ENCODE data around the gene HMGA1. TPM values are rescaled to one million over a fixed set of nuclear protein-coding genes. Genes with fewer than 3 reads are reported as not detected.

Gene HMGA1
- total RNA-seq, 4 donors from 2014 or later = 118 to 309 (median 193) TPM

DNA sequence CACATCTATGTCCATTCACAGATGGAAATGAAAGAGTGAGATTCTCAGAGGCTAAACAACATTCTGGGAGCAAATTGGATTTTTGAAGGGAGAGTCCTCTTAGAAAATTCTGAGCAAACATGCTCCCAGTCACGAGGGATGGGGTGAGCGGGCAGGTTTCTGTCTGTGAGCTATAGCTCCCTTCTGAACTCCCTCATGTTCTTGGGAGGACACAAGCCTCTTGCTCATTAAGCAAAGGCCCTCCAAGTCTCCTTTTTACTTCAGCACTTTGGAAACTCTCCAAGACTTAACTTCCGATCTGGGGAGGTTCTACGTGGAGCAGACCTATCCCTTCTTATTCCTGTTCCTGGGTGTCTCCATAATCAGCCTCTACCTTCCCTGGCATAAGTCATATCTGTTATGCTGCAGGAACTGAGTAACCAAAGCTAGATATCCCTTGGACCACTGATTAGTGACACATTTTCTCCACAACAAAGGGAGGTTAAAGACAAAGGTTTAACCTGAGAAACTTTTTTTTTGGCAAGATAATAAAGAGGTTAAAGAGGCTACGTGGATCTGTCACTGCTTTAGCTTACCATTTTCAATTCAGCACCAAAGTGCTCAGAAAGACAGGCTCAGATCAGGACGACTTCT is 45.1 kb downstream of the HMGA1 start:
- peaks cover 0 to 51% (median 0%) of the 10 kb centered on the region in 3 donors for H3K36me3 ChIP-seq
- TF ChIP-seq, protein P1, sequence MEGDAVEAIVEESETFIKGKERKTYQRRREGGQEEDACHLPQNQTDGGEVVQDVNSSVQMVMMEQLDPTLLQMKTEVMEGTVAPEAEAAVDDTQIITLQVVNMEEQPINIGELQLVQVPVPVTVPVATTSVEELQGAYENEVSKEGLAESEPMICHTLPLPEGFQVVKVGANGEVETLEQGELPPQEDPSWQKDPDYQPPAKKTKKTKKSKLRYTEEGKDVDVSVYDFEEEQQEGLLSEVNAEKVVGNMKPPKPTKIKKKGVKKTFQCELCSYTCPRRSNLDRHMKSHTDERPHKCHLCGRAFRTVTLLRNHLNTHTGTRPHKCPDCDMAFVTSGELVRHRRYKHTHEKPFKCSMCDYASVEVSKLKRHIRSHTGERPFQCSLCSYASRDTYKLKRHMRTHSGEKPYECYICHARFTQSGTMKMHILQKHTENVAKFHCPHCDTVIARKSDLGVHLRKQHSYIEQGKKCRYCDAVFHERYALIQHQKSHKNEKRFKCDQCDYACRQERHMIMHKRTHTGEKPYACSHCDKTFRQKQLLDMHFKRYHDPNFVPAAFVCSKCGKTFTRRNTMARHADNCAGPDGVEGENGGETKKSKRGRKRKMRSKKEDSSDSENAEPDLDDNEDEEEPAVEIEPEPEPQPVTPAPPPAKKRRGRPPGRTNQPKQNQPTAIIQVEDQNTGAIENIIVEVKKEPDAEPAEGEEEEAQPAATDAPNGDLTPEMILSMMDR (IDR thresholded peaks at IDR 0.05) = no peak
- TF ChIP-seq POLR2A (IDR thresholded peaks at IDR 0.05) = no peak
- no peaks in the 10 kb centered on the region for H3K27me3 ChIP-seq
- DNase-seq = no peak
- WGBS, 2 donors = 58 to 78% methylated on average over 5 to 6 of the region's 6 CpGs
- H3K9me3 ChIP-seq = no peaks in the 10 kb centered on the region
- intact Hi-C loops (cut with DNase I) = no loop called here
- no peak overlapping the region for H3K27ac ChIP-seq
- no peak overlapping the region for H3K4me3 ChIP-seq
- peaks cover 0 to 21% (median 0%) of the 10 kb centered on the region in 3 donors for H3K4me1 ChIP-seq

DNA sequence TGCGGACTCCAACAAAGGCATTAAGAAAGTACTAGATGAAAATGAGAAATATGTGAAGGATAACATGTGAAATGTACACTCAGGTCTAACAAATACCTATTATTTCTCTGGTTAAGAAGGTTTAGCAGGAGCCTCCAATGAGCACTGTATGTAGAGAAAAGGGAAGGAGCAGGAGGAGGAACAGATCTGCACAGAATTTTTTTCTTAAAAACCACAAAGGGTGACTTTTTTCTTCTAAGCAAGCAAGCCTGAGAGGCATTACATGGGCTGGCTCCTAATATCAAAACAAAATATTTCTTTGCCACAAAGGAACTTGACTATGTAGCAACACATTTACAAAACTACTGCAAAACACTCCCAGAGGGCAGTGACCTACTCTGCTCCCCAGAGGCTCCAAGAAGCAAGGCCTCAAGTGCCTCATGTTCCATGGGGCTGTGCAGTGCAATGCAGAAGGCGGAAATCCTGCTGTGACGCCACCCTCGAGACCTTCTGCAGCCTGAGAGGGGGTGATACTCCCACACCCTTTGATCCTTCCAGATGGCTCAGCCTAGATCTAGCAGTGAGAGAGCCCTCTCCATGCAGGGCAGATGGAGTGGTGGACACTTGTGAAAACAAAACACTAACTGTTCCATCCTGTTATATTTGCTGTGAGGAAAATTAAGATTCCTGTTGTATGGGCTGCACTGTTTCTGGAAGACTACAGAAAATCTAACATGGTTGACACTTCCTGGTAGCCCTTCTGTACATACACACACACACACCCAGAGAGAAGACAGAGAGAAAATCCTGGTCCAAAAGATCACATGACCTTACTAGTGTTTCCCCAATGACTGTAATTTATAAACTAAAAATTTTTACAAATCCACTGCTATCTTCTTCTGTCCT is 48.1 kb downstream of the HMGA1 start:
- TF ChIP-seq, protein P1 (IDR thresholded peaks at IDR 0.05) = no peak
- no peak for TF ChIP-seq POLR2A (IDR thresholded peaks at IDR 0.05)
- intact Hi-C loops (cut with DNase I) = no loop called here
- peaks cover 0 to 39% (median 0%) of the 10 kb centered on the region in 3 donors for H3K4me1 ChIP-seq
- no peak for DNase-seq
- no peaks in the 10 kb centered on the region for H3K27me3 ChIP-seq
- peak overlapping the region in 2 of 4 donors; percentile 24 to 54 for H3K27ac ChIP-seq
- no peak overlapping the region for H3K4me3 ChIP-seq
- 74 to 76% methylated on average over 4 of the region's 4 CpGs for WGBS, 2 donors
- H3K9me3 ChIP-seq = no peaks in the 10 kb centered on the region
- peaks cover 0 to 60% (median 0%) of the 10 kb centered on the region in 3 donors for H3K36me3 ChIP-seq

DNA sequence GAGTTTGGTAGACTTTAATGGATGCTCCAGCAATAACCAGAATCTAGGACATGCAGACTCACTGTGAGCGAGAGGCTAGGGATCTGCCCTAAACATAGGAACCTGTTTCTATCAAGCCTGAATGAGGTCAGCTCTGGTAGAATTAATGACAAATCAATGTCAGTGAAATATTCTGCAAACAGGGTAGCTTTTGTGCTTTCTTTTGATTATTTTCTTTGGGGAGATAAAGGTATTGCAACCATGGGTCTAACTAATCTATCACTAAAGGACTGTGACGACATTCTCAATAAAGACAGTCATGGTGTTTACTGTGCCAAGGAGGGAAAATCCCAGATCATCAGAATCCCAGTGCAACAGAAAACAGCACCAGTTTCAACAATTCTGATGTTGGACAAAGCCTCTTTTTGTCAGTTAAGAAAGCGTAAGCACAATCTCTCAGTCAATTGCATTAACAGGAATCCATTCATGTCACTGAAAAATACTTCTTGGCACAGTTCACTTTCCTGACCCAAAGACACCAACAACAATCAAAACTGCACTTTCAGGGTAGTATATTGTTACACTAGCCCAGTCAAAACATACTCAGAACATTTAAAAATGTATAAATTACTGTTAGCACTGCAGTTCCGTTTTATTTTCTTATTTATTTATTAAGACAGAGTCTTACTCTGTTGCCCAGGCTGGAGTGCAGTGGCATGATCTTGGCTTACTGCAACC is 48.9 kb downstream of the HMGA1 start:
- WGBS, 2 donors = 76 to 84% methylated on average over 4 of the region's 4 CpGs
- no peaks in the 10 kb centered on the region for H3K9me3 ChIP-seq
- TF ChIP-seq POLR2A (IDR thresholded peaks at IDR 0.05) = no peak
- TF ChIP-seq, protein P1 (IDR thresholded peaks at IDR 0.05) = no peak
- H3K27ac ChIP-seq = peak overlapping the region in 2 of 4 donors; percentile 24 to 54
- H3K4me3 ChIP-seq = no peak overlapping the region
- peaks cover 0 to 53% (median 0%) of the 10 kb centered on the region in 3 donors for H3K36me3 ChIP-seq
- DNase-seq = no peak
- H3K27me3 ChIP-seq = no peaks in the 10 kb centered on the region
- H3K4me1 ChIP-seq = peaks cover 0 to 39% (median 0%) of the 10 kb centered on the region in 3 donors
- intact Hi-C loops (cut with DNase I) = no loop called here

DNA sequence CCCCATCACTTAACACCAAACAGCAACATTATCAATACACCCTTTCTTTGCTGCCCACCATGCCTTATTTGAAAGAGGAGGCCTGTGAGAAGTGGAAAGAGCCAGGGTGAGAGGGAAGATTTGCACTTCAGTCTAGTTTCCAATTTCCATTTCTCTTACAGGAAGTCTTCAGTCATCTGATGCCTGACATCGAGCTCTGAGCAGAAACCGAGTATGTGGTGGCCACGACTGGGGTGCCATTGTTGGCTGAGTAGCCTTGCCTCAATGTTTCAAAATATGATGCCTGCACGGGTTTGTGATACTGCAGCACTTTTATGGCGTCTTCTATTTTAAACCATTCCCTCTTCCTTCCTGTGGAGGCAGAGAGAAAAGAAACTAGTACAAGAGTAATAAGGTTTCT is 51.9 kb downstream of the HMGA1 start:
- H3K4me1 ChIP-seq = peaks cover 0 to 31% (median 0%) of the 10 kb centered on the region in 3 donors
- intact Hi-C loops (cut with DNase I) = no loop called here
- no peaks in the 10 kb centered on the region for H3K9me3 ChIP-seq
- TF ChIP-seq, protein P1 (IDR thresholded peaks at IDR 0.05) = no peak
- TF ChIP-seq POLR2A (IDR thresholded peaks at IDR 0.05) = no peak
- no peak for DNase-seq
- no peak overlapping the region for H3K27ac ChIP-seq
- no peak overlapping the region for H3K4me3 ChIP-seq
- WGBS, 2 donors = 50 to 63% methylated on average over 5 of the region's 5 CpGs
- H3K36me3 ChIP-seq = peaks cover 0 to 63% (median 6%) of the 10 kb centered on the region in 3 donors
- no peaks in the 10 kb centered on the region for H3K27me3 ChIP-seq
